ENCODE measurements around the gene PROS1.
A peak's percentile ranks its signal among the peaks of the same experiment; 100 is the strongest.
"Not testable (repeated sequence)": the region's sequence is repeated elsewhere in the genome, so short reads cannot be mapped to it uniquely, and the experiment has no call there.

The PROS1 gene

GRCh38 chr3:93867425-93867824 lies 106.3 kb downstream of the PROS1 start:
- no peak for DNase-seq

GRCh38 chr3:93861017-93861416 lies 112.7 kb downstream of the PROS1 start:
- no peak for DNase-seq

GRCh38 chr3:93855401-93855800 lies 118.3 kb downstream of the PROS1 start:
- no peak for DNase-seq

GRCh38 chr3:93852228-93852627 lies 121.5 kb downstream of the PROS1 start:
- not testable (repeated sequence) for DNase-seq

GRCh38 chr3:93843981-93844380 lies 129.7 kb downstream of the PROS1 start:
- peak; percentile 16 for DNase-seq

GRCh38 chr3:93839193-93839592 lies 134.5 kb downstream of the PROS1 start:
- not testable (repeated sequence) for DNase-seq

Measured in fibroblast of upper back skin (primary cell).